Naive thymus-derived CD4-positive, alpha-beta T cell (primary cell): ENCODE results near the gene RAD51B. TPM values are rescaled to one million over a fixed set of nuclear protein-coding genes. Genes with fewer than 3 reads are reported as not detected.
A peak's percentile ranks its signal among the peaks of the same experiment; 100 is the strongest.

Source experiments
- ATAC-seq: fragments of 150-1000 bp; cut with Tn5 transposase; 2 replicates; pipeline ENCODE4 v1.10.0; 2021; ENCODE audit warnings: mild to moderate bottlenecking, moderate library complexity
- CTCF ChIA-PET: fragments of 350-600 bp; sonication (Branson Sonifier 250); formaldehyde crosslinking; loops from one replicate; lab custom pipeline; 2021; ENCODE audit warnings: antibody characterized with exemption; lab: Charles Lee
- POLR2A ChIA-PET: fragments of 350-600 bp; sonication (Branson Sonifier 250); formaldehyde crosslinking; loops from one replicate; lab custom pipeline; 2021; ENCODE audit warnings: antibody characterized with exemption, inconsistent platforms; lab: Charles Lee
- DNase-seq, 9 donors: peaks; one replicate each; pipeline versions ENCODE4 v3.0.0 to v3.0.0-alpha.2; 2020 to 2022; ENCODE audit warnings: mixed read lengths in 1 of 9
- H3K27ac ChIP-seq: one replicate; pipeline ENCODE4 v1.7.0; 2013; ENCODE audit warnings: mild to moderate bottlenecking, low read depth, low read length, moderate library complexity
- H3K27me3 ChIP-seq, 2 donors: one replicate each; pipeline ENCODE4 v1.7.0; 2013; ENCODE audit warnings: low read length in 2 of 2, mild to moderate bottlenecking in 2 of 2, moderate library complexity in 2 of 2; ENCODE audit not compliant: control insufficient read depth in 2 of 2, insufficient read depth in 2 of 2
- H3K36me3 ChIP-seq, 3 experiments: 1 replicate in 2 of 3; 2 replicates in 1 of 3; pipeline ENCODE4 v1.7.0; 2013; ENCODE audit warnings: low read length in 3 of 3, mild to moderate bottlenecking in 3 of 3, moderate library complexity in 1 of 3; ENCODE audit not compliant: insufficient read depth in 3 of 3, control insufficient read depth in 2 of 3
- H3K4me1 ChIP-seq, 2 donors: one replicate each; pipeline ENCODE4 v1.7.0; 2013; ENCODE audit warnings: low read length in 2 of 2, mild to moderate bottlenecking in 2 of 2, moderate library complexity in 1 of 2; ENCODE audit not compliant: control insufficient read depth in 2 of 2, insufficient read depth in 2 of 2
- H3K4me3 ChIP-seq: 2 replicates; pipeline ENCODE4 v1.7.0; 2013; ENCODE audit warnings: mild to moderate bottlenecking, low read length
- H3K9me3 ChIP-seq, 3 experiments: 1 replicate in 2 of 3; 2 replicates in 1 of 3; pipeline ENCODE4 v1.7.0; 2013; ENCODE audit warnings: low read length in 3 of 3; ENCODE audit not compliant: control insufficient read depth in 2 of 3
- H3K27ac Mint-ChIP-seq, 9 donors: one replicate each; pipeline ENCODE4 v1.8.0; 2020 to 2022; ENCODE audit warnings: mixed read lengths in 9 of 9, mild to moderate bottlenecking in 8 of 9, moderate library complexity in 5 of 9, inconsistent platforms in 2 of 9
- H3K27me3 Mint-ChIP-seq, 5 donors: one replicate each; pipeline ENCODE4 v1.8.0; 2021 to 2022; ENCODE audit warnings: mixed read lengths in 5 of 5, mild to moderate bottlenecking in 1 of 5
- H3K36me3 Mint-ChIP-seq, 5 donors: one replicate each; pipeline ENCODE4 v1.8.0; 2020 to 2022; ENCODE audit warnings: mixed read lengths in 5 of 5, mild to moderate bottlenecking in 3 of 5, inconsistent platforms in 1 of 5
- H3K4me1 Mint-ChIP-seq, 7 donors: one replicate each; pipeline ENCODE4 v1.8.0; 2020 to 2022; ENCODE audit warnings: mixed read lengths in 7 of 7, mild to moderate bottlenecking in 3 of 7, inconsistent platforms in 1 of 7
- H3K4me3 Mint-ChIP-seq, 10 donors: one replicate each; pipeline ENCODE4 v1.8.0; 2020 to 2022; ENCODE audit warnings: mild to moderate bottlenecking in 10 of 10, mixed read lengths in 10 of 10, moderate library complexity in 6 of 10, inconsistent platforms in 2 of 10
- H3K9me3 Mint-ChIP-seq, 11 donors: one replicate each; pipeline ENCODE4 v1.8.0; 2020 to 2022; ENCODE audit warnings: mixed read lengths in 11 of 11, mild to moderate bottlenecking in 4 of 11, inconsistent platforms in 1 of 11, moderate library complexity in 1 of 11
- intact Hi-C, 2 donors: fragments of 100-400 bp; cut with micrococcal nuclease; formaldehyde crosslinking; loops; one replicate each; pipeline ENCODE4 v1.15.1; 2023
- polyA plus RNA-seq, 2 donors: library from polyadenylated mRNA; unstranded; fragments of 300-500 nt; fragmentation: Illumina TruSeq; gene quantifications; one replicate each; pipeline ENCODE4 v1.2.3, GENCODE V29; 2021
- total RNA-seq, 6 experiments: library from RNA in 5 of 6; stranded (reverse) in 5 of 6; gene quantifications; 1 replicate in 5 of 6; 2 replicates in 1 of 6; pipeline ENCODE4 v1.2.3 and lab custom pipeline; 2021 to 2026

The RAD51B gene
- total and polyA plus RNA-seq, 7 experiments from 2014 or later = 15.0 to 42.2 (median 28.8) TPM

DNA sequence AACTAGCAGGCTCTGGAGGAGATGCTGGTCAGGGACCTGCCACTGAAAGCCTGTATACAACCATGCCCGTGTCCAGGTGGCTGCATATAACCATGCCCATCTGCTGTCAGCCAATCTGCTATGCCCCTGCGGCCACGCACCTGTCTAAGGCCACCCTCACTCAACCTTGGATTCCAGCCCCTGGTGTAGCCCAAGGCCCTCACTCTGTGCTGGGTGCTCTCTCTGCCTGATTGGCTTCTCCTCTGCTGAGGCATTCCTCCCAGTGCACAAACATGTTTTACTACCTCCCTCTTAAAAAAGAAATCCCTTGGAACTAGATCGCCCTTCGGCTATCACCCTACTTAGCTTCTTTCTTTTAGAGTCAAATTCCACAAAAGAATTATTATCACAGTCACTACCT lies 927.8 kb downstream of the RAD51B start:
- peaks cover 0 to 13% (median 0%) of the 10 kb centered on the region in 7 donors for H3K4me1 Mint-ChIP-seq
- intact Hi-C loops = no loop called here
- H3K27ac ChIP-seq = no peak overlapping the region
- CTCF ChIA-PET = no interaction called here
- no peak overlapping the region for H3K4me3 Mint-ChIP-seq
- no peaks in the 10 kb centered on the region for H3K9me3 ChIP-seq
- no peaks in the 10 kb centered on the region for H3K4me1 ChIP-seq
- H3K27ac Mint-ChIP-seq = peak overlapping the region in 2 of 9 donors; percentile 2 to 3
- ATAC-seq (no peak), DNase-seq (no peak)
- H3K36me3 ChIP-seq = no peaks in the 10 kb centered on the region
- H3K27me3 Mint-ChIP-seq = peaks cover 0 to 23% (median 0%) of the 10 kb centered on the region in 5 donors
- POLR2A ChIA-PET = no interaction called here
- H3K9me3 Mint-ChIP-seq = no peaks in the 10 kb centered on the region
- no peak overlapping the region for H3K4me3 ChIP-seq
- H3K36me3 Mint-ChIP-seq = peaks cover 0 to 2% (median 0%) of the 10 kb centered on the region in 5 donors
- H3K27me3 ChIP-seq = no peaks in the 10 kb centered on the region

GRCh38 chr14:68748260-68748659 lies 928.7 kb downstream of the RAD51B start:
- no peak overlapping the region for H3K4me3 ChIP-seq
- no peaks in the 10 kb centered on the region for H3K36me3 ChIP-seq
- no peaks in the 10 kb centered on the region for H3K36me3 Mint-ChIP-seq
- no peaks in the 10 kb centered on the region for H3K9me3 Mint-ChIP-seq
- POLR2A ChIA-PET = interaction anchor here (0.9 kb wide), 1 partner anchor 17 kb away, joined by 3 read pairs; no protein-coding TSS in a partner anchor
- H3K27ac Mint-ChIP-seq = peak overlapping the region in 2 of 9 donors; percentile 2 to 3
- peaks cover 0 to 13% (median 0%) of the 10 kb centered on the region in 7 donors for H3K4me1 Mint-ChIP-seq
- intact Hi-C loops = no loop called here
- no peaks in the 10 kb centered on the region for H3K4me1 ChIP-seq
- no peaks in the 10 kb centered on the region for H3K27me3 ChIP-seq
- H3K9me3 ChIP-seq = no peaks in the 10 kb centered on the region
- H3K27me3 Mint-ChIP-seq = peaks cover 0 to 22% (median 0%) of the 10 kb centered on the region in 5 donors
- no peak overlapping the region for H3K27ac ChIP-seq
- H3K4me3 Mint-ChIP-seq = no peak overlapping the region
- no peak for ATAC-seq
- CTCF ChIA-PET = no interaction called here
- no peak for DNase-seq

DNA sequence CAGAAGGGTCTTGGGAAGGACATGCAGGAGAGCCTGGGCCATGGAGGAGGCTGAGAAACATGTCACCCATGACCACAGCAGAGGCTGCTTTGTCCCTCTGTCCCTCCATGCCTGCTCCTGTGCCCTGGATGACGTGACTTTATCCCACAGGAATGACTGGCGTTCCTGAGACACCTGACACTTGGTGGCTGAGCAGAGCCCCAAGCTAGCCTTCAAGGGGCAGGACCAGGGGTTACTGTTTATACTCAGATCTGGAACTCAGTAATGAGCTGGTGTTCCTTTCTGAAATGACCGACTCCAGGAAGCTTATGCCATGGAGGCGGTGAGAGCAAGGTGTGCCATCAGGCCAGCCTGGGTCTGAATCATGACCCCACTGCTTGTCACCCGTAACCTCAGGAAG lies 929.1 kb downstream of the RAD51B start:
- ChIA-PET CTCF (no interaction called here), POLR2A (interaction anchor here (0.9 kb wide), 1 partner anchor 18 kb away, joined by 3 read pairs; no protein-coding TSS in a partner anchor)
- ATAC-seq (no peak), DNase-seq (no peak)
- Histone ChIP-seq H3K9me3 (no peaks in the 10 kb centered on the region), H3K36me3 (no peaks in the 10 kb centered on the region), H3K4me1 (no peaks in the 10 kb centered on the region), H3K27me3 (no peaks in the 10 kb centered on the region), H3K4me3 (no peak overlapping the region), H3K27ac (no peak overlapping the region)
- intact Hi-C loops = no loop called here
- Mint-ChIP-seq H3K27me3 (peaks cover 0 to 22% (median 0%) of the 10 kb centered on the region in 5 donors), H3K9me3 (no peaks in the 10 kb centered on the region), H3K4me3 (no peak overlapping the region), H3K27ac (peak overlapping the region in 1 of 9 donors; percentile 3), H3K4me1 (peaks cover 0 to 13% (median 0%) of the 10 kb centered on the region in 7 donors), H3K36me3 (no peaks in the 10 kb centered on the region)

GRCh38 chr14:68749487-68750475 lies 930.2 kb downstream of the RAD51B start:
- Histone ChIP-seq H3K9me3 (no peaks in the 10 kb centered on the region), H3K27me3 (no peaks in the 10 kb centered on the region), H3K4me3 (no peak overlapping the region), H3K27ac (no peak overlapping the region), H3K4me1 (no peaks in the 10 kb centered on the region), H3K36me3 (no peaks in the 10 kb centered on the region)
- no peaks in the 10 kb centered on the region for H3K9me3 Mint-ChIP-seq
- peak overlapping the region in 1 of 9 donors; percentile 70 for H3K27ac Mint-ChIP-seq
- no peaks in the 10 kb centered on the region for H3K36me3 Mint-ChIP-seq
- ATAC-seq = no peak
- peaks cover 0 to 13% (median 0%) of the 10 kb centered on the region in 7 donors for H3K4me1 Mint-ChIP-seq
- no peak overlapping the region for H3K4me3 Mint-ChIP-seq
- POLR2A ChIA-PET = interaction anchor here (0.6 to 1.1 kb wide), 4 partner anchors 11 to 395 kb away, joined by 3 to 5 read pairs (median 3); no protein-coding TSS in a partner anchor
- CTCF ChIA-PET = interaction anchor here (1.5 kb wide), 1 partner anchor 40 kb away, joined by 4 read pairs; no protein-coding TSS in a partner anchor
- intact Hi-C loops = no loop called here
- no peak for DNase-seq
- H3K27me3 Mint-ChIP-seq = peaks cover 0 to 18% (median 0%) of the 10 kb centered on the region in 5 donors

GRCh38 chr14:68752271-68753006 lies 932.9 kb downstream of the RAD51B start:
- Histone ChIP-seq H3K4me1 (peaks cover 0 to 5% of the 10 kb centered on the region in 2 donors), H3K27me3 (no peaks in the 10 kb centered on the region), H3K4me3 (no peak overlapping the region), H3K27ac (no peak overlapping the region), H3K36me3 (no peaks in the 10 kb centered on the region), H3K9me3 (no peaks in the 10 kb centered on the region)
- CTCF ChIA-PET = no interaction called here
- POLR2A ChIA-PET = interaction anchor here (1.6 kb wide), 1 partner anchor 19 kb away, joined by 4 read pairs; no protein-coding TSS in a partner anchor
- peaks cover under 1 to 18% (median 8%) of the 10 kb centered on the region in 7 donors for H3K4me1 Mint-ChIP-seq
- no peak overlapping the region for H3K4me3 Mint-ChIP-seq
- peaks cover 0 to 12% (median 0%) of the 10 kb centered on the region in 5 donors for H3K27me3 Mint-ChIP-seq
- ATAC-seq = no peak
- H3K9me3 Mint-ChIP-seq = peaks cover 0 to 2% (median 0%) of the 10 kb centered on the region in 11 donors
- no peaks in the 10 kb centered on the region for H3K36me3 Mint-ChIP-seq
- H3K27ac Mint-ChIP-seq = no peak overlapping the region
- no peak for DNase-seq
- intact Hi-C loops = no loop called here

- no peaks in the 10 kb centered on the region for H3K27me3 ChIP-seq
- CTCF ChIA-PET = no interaction called here
- no peak overlapping the region for H3K4me3 Mint-ChIP-seq
- POLR2A ChIA-PET = no interaction called here
- no peaks in the 10 kb centered on the region for H3K36me3 ChIP-seq
- peaks cover 0 to 2% (median 0%) of the 10 kb centered on the region in 11 donors for H3K9me3 Mint-ChIP-seq
- H3K4me1 ChIP-seq = peaks cover 5 to 7% of the 10 kb centered on the region in 2 donors
- no peak overlapping the region for H3K27ac ChIP-seq
- no peaks in the 10 kb centered on the region for H3K36me3 Mint-ChIP-seq
- no peak overlapping the region for H3K27ac Mint-ChIP-seq
- DNase-seq (no peak), ATAC-seq (no peak)
- H3K4me1 Mint-ChIP-seq = peaks cover 10 to 24% (median 15%) of the 10 kb centered on the region in 7 donors
- intact Hi-C loops = no loop called here
- H3K9me3 ChIP-seq = no peaks in the 10 kb centered on the region
- H3K4me3 ChIP-seq = no peak overlapping the region
- H3K27me3 Mint-ChIP-seq = peaks cover 0 to 6% (median 0%) of the 10 kb centered on the region in 5 donors
These were observed 934.1 kb downstream of the RAD51B start for GRCh38 chr14:68753690-68754089.
